Chondrocyte (in vitro differentiated cells): ENCODE data around the gene STPG2. TPM values are rescaled to one million over a fixed set of nuclear protein-coding genes. Genes with fewer than 3 reads are reported as not detected.

Experiments used
- DNase-seq: peaks from one replicate; pipeline ENCODE4 v3.0.0; 2021; ENCODE audit warnings: mixed read lengths, low spot score
- H3K27ac Mint-ChIP-seq: one replicate; pipeline ENCODE4 v1.8.0; 2021; ENCODE audit warnings: mild to moderate bottlenecking, moderate library complexity, mixed read lengths; ENCODE audit not compliant: unreplicated experiment
- H3K27me3 Mint-ChIP-seq: 2 replicates; pipeline ENCODE4 v1.8.0; 2021; ENCODE audit warnings: low read depth, mixed read lengths
- H3K36me3 Mint-ChIP-seq: 2 replicates; pipeline ENCODE4 v1.8.0; 2021; ENCODE audit warnings: low read depth, mixed read lengths
- H3K4me1 Mint-ChIP-seq: 2 replicates; pipeline ENCODE4 v1.8.0; 2021; ENCODE audit warnings: low read depth, mild to moderate bottlenecking, mixed read lengths
- H3K4me3 Mint-ChIP-seq: one replicate; pipeline ENCODE4 v1.8.0; 2021; ENCODE audit warnings: mild to moderate bottlenecking, moderate library complexity, mixed read lengths; ENCODE audit not compliant: unreplicated experiment
- H3K9me3 Mint-ChIP-seq: 2 replicates; pipeline ENCODE4 v1.8.0; 2021; ENCODE audit warnings: low read depth, mixed read lengths
- total RNA-seq: library from RNA; stranded (reverse); gene quantifications from 3 replicates; pipeline ENCODE4 v1.2.1, GENCODE V29; 2021
- TF ChIP-seq, protein P1 (sequence below): fragments of 200-600 bp; sonication (generic); IDR thresholded peaks from 2 replicates; pipeline ENCODE4 v1.5.0; 2021; ENCODE audit warnings: antibody characterized with exemption, mild to moderate bottlenecking, moderate library complexity

STPG2 gene
- total RNA-seq, 1 donor from 2014 or later, result 0.12 TPM

GRCh38 chr4:98026362-98026761, 116.9 kb downstream of the STPG2 start:
- Mint-ChIP-seq H3K4me1 (no peaks in the 10 kb centered on the region), H3K4me3 (no peak overlapping the region), H3K27me3 (no peaks in the 10 kb centered on the region), H3K27ac (no peak overlapping the region), H3K9me3 (peaks cover 30% of the 10 kb centered on the region), H3K36me3 (no peaks in the 10 kb centered on the region)
- DNase-seq, result no peak
- TF ChIP-seq, protein P1, sequence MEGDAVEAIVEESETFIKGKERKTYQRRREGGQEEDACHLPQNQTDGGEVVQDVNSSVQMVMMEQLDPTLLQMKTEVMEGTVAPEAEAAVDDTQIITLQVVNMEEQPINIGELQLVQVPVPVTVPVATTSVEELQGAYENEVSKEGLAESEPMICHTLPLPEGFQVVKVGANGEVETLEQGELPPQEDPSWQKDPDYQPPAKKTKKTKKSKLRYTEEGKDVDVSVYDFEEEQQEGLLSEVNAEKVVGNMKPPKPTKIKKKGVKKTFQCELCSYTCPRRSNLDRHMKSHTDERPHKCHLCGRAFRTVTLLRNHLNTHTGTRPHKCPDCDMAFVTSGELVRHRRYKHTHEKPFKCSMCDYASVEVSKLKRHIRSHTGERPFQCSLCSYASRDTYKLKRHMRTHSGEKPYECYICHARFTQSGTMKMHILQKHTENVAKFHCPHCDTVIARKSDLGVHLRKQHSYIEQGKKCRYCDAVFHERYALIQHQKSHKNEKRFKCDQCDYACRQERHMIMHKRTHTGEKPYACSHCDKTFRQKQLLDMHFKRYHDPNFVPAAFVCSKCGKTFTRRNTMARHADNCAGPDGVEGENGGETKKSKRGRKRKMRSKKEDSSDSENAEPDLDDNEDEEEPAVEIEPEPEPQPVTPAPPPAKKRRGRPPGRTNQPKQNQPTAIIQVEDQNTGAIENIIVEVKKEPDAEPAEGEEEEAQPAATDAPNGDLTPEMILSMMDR, result no peak

GRCh38 chr4:98006814-98007412, 136.4 kb downstream of the STPG2 start:
- DNase-seq, result no peak
- TF ChIP-seq, protein P1, result no peak
- H3K36me3 Mint-ChIP-seq, result no peaks in the 10 kb centered on the region
- no peak overlapping the region for H3K27ac Mint-ChIP-seq
- H3K4me3 Mint-ChIP-seq, result no peak overlapping the region
- H3K9me3 Mint-ChIP-seq, result peaks cover 41% of the 10 kb centered on the region
- no peaks in the 10 kb centered on the region for H3K4me1 Mint-ChIP-seq
- no peaks in the 10 kb centered on the region for H3K27me3 Mint-ChIP-seq

GRCh38 chr4:98006060-98006459, 137.2 kb downstream of the STPG2 start:
- TF ChIP-seq, protein P1, result no peak

DNA sequence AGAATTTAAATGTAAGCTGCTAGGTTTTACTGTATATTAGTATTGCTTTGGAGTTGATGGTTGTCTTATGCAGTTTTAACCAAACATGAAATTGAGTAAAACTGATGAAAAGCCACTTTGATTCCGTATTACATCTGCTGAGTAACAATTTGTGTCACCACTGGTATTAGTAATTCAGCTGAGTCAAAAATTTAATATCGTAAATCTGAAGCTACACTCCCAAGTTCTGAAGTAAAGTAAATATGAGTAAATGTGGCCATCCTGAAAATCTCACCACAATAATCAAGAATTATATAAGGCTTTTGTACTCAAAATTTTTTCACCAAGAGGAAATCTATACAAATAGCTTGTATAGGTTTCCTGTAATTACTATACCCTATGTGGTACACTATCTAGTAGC, 142.3 kb downstream of the STPG2 start:
- Mint-ChIP-seq H3K36me3 (no peaks in the 10 kb centered on the region), H3K4me3 (no peak overlapping the region), H3K27me3 (no peaks in the 10 kb centered on the region), H3K27ac (no peak overlapping the region), H3K9me3 (peaks cover 13% of the 10 kb centered on the region), H3K4me1 (no peaks in the 10 kb centered on the region)
- TF ChIP-seq, protein P1, result no peak
- no peak for DNase-seq

More at GRCh38 chr4:98006060-98006459, 137.2 kb downstream of the STPG2 start:
- H3K4me1 Mint-ChIP-seq, result no peaks in the 10 kb centered on the region
- no peak overlapping the region for H3K4me3 Mint-ChIP-seq
- no peaks in the 10 kb centered on the region for H3K36me3 Mint-ChIP-seq
- no peak for DNase-seq
- H3K27ac Mint-ChIP-seq, result no peak overlapping the region
- H3K9me3 Mint-ChIP-seq, result peaks cover 34% of the 10 kb centered on the region
- no peaks in the 10 kb centered on the region for H3K27me3 Mint-ChIP-seq

DNA sequence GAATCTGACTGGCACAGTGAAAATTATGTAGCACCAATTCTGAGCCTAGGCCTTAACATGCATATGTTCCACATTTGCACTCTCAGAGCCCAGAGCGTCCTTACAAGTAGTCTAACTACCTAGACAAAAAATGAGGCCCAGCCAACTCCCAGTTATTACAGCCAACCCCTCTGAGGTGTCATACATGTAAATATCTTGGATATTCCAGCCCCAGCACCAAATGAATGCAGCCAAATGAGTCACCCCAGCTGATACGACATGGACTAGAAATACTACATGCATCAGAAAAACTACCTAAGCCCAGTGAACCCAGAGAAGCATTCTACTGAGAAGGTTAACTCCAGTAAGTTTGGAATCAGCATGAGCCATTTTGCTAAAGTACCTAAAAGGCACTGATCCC, 145.1 kb downstream of the STPG2 start:
- H3K36me3 Mint-ChIP-seq, result peaks cover 2% of the 10 kb centered on the region
- H3K27me3 Mint-ChIP-seq, result no peaks in the 10 kb centered on the region
- H3K27ac Mint-ChIP-seq, result no peak overlapping the region
- H3K9me3 Mint-ChIP-seq, result peaks cover 29% of the 10 kb centered on the region
- H3K4me3 Mint-ChIP-seq, result no peak overlapping the region
- TF ChIP-seq, protein P1, result no peak
- DNase-seq, result no peak
- H3K4me1 Mint-ChIP-seq, result no peaks in the 10 kb centered on the region
